GM19043 (cell line): Measurements from ENCODE around the gene CD68.
"Not testable (repeated sequence)": the region's sequence is repeated elsewhere in the genome, so short reads cannot be mapped to it uniquely, and the experiment has no call there.

ENCODE experiments used
- ATAC-seq: cut with Tn5 transposase; IDR thresholded peaks from one replicate; pipeline ENCODE4 v1.9.1; 2021; ENCODE audit warnings: low read depth; ENCODE audit not compliant: unreplicated experiment

Gene CD68

DNA sequence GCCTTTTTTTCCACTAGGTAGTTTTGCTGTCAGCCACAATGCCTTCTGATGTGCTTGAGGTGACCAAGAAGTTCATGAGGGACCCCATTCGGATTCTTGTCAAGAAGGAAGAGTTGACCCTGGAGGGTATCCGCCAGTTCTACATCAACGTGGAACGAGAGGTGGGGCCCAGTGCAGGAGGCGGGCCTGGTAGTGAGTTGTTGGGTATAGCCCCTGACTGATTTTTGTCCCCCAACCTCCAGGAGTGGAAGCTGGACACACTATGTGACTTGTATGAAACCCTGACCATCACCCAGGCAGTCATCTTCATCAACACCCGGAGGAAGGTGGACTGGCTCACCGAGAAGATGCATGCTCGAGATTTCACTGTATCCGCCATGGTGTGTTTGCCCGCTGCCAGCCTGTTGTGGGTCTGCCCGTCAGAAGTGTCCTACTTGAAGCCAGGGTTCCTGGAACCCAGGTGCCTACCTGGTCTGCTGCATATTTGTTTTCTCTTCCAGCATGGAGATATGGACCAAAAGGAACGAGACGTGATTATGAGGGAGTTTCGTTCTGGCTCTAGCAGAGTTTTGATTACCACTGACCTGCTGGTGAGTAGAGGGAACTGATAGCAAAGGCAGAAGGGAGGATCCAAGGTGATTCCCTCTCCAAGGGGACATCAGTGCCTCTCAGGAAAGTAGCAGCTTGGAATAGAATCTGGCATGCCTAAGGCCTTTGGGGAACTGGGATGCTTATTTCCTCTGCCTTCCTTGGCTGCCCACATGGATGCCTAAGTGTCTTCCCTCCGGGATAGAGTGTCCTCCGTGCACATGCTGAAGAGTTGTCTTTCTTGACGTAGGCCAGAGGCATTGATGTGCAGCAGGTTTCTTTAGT, 1.9 kb upstream of the CD68 start:
- no peak for ATAC-seq

DNA sequence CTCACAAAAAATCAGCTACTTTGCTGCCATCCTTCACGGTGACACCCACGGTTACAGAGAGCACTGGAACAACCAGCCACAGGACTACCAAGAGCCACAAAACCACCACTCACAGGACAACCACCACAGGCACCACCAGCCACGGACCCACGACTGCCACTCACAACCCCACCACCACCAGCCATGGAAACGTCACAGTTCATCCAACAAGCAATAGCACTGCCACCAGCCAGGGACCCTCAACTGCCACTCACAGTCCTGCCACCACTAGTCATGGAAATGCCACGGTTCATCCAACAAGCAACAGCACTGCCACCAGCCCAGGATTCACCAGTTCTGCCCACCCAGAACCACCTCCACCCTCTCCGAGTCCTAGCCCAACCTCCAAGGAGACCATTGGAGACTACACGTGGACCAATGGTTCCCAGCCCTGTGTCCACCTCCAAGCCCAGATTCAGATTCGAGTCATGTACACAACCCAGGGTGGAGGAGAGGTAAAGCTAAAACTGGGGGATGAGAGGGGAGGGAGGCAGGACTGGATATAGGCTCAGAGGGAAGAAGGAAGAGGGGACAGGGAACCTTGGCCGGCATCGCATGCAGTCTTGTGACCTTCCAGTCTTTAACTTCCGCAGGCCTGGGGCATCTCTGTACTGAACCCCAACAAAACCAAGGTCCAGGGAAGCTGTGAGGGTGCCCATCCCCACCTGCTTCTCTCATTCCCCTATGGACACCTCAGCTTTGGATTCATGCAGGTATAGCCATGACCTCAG, 581 bp downstream of the CD68 start:
- no peak for ATAC-seq

- ATAC-seq: no peak
Observed at GRCh38 chr17:7580604-7581575, 1.5 kb downstream of the CD68 start.

DNA sequence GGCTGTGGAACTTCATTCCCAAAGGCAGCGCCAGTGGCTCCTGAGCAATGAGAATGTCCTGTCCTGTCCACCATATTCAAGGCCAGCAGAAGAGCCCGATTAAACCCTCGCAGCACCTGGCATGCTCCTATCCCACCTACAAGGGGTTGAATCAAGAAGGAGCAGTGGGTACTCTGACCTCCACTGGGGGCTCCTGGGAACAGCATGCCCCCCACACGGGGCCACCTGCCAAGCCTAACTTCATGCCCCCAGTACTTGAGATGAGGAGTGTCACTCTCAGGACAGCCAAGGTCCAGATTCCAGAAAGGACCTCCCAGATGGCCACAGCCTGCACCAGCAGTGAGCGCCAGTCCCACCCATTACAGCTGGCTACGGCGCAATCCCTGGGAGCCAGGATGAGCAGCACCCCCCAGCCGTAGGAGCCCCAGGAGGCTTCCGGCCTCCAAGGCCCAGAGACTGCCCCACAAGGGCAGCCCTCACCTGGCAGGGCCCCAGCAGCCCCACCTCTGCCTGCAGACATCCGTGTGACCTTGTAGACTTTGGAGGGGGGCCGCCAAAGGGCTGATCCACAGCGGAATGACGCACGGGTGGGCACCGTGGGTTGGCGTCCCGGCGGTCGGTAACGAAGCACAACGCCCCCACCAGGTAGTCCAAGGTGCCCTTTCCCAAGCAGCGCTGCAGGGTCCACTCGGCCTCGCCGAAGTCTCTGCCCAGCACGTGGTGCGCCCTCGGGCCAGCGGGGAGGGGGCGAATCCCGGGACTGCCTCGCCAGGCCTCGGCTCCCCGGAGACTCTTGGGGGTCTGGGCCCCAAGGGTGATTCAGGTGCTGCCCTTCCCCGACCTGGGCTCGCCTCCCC, 3.2 kb downstream of the CD68 start:
- ATAC-seq: no peak

DNA sequence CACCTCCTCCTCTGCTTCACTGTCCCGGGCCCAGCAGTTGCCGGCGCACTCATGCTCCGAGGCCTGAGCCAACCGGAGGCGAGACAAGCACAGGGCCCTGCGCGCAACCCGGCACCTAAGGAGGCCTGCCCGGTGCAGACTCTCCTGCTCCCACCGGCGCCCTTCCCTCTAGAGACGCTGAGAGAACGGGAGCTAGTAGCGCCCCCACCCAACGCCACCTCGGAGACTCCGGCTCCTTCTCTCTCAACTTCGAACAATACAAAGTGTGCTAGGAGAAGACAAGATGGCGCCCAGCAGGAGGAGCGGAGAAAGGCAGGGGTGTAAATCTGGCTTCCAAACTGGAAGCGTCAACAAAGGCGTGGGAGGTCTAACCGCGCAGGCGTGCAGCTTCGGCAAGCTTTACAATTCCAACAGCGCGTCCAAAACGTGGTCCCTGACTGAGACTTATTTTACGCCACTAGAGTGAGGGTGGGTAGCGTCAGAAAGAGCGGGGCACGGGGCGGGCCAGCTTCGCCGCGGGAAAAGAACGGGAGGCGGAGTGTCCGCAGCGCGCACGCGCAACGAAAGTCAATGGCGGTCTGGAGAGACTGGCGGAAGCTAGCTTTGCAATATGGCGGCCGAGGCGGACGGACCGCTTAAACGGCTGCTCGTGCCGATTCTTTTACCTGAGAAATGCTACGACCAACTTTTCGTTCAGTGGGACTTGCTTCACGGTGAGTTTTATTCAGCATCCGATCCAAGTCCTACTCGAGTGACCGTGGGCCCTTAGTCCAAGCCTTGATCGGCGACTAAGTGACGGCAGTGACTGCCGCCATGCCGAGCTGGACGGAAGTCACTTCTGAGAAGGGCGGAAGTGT, 4.0 kb downstream of the CD68 start, which contains the start of gene MPDU1:
MPDU1 (plus strand) TSS at position 600 of the 857 bp plus-strand sequence; CDS start at position 611, 11 bp downstream.
- ATAC-seq: peak; percentile 54

GRCh38 chr17:7586673-7587419, 7.4 kb downstream of the CD68 start:
- ATAC-seq: no peak

GRCh38 chr17:7587420-7588151, 8.1 kb downstream of the CD68 start:
- no peak for ATAC-seq

DNA sequence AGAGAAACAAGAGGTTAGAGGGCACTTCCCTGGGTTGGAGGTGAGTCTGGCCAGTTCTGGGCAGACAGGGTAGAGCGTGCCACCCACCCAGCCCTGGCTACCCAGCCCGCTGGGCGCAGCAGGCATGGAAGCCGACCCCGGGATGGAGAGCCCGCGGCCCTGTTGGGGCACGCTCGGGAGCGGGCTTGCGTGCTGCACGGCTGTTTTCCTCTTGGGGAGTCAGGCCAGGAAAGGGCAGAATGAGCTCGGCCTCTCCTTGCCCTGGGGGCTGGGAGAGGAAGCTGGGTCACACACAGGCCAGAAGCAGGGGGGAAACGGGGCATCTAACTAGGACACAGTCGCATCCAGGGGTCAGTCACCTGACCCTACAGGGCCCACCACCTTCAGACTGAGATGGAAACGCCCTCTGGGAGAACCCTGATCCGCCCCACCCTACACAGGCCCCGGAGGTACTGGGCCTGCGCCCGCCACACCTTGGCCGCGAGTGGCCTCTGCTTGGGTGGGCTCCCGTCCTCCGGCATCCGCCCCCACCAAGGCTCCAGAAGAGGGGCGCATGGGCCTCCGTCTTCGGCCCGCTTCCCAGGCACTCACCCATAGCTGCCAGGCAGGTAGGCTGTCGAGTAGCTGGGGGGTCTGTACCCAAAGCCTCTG, 9.2 kb downstream of the CD68 start:
- no peak for ATAC-seq

DNA sequence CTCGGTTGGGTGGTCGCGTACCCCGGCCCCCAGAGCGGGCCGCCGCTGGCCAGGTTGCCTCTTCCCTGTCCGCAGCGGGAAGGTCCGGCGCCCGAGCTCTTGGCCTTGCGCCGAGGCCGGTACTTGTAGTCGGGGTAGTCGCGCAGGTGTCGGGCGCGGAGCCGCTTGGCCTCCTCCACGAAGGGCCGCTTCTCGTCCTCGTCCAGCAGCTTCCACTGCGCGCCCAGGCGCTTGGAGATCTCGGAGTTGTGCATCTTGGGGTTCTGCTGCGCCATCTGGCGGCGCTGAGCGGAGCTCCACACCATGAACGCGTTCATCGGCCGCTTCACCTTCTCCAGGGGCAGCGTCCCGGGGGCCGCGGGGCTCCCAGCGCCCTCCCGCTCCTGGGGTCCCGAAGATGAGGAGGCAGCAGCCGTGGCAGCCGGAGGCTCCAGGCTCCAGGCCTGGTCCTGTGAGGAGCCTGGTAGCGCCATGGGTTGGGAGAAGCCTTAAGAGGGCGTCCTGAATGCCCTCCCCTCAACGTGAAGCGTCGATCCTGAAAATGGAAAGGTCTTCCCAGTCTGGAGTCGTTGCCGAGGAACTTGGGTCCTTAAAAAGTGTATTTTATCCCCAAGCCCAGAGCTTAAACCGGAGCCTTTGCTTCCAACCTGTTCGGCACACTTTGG, 9.9 kb downstream of the CD68 start:
- no peak for ATAC-seq

DNA sequence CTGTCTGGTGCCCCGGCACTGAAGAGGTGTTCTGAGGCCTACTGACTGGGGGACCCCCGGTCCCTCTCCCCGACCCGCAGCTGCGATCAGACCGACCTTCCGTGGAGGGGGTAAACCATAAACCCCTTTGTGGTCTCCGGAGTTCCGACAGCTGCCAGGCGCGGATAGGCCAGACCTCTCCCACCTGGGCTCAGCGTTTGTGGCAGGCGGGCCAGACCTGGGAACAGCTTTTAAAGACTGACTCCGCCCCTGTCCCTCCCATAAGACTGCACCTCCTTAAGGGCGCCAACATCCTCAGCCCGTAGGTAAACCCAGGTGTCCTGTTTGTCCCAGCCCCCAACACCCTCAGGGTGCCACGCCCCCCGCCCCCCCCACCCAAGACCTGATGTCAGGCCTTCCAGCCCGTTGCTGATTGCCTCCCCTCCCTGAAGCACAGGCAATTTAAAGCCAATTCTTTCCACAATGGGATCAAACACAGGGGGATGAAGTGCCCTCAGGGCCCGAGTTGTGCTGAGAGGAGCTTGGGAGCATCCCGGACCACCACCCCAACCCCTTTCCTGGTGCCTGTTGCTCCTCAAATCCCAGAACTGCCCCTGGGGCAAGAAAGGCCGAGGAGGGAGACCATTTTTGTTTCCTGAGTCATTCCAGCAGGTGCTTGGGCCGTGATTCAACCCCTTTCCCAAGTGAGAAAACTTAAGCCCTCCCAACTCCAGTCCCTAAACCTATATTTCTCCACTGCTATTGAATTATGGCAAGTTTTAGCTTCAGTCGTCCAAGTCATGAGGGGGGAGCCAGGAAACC, 10.7 kb downstream of the CD68 start, which contains the start of gene SOX15:
SOX15 (minus strand) TSS at position 204 of the 801 bp plus-strand sequence. CDS start 418 bp downstream, outside the sequence.
- ATAC-seq: no peak

- no peak for ATAC-seq
Observed at GRCh38 chr17:7590743-7591142, 11.3 kb downstream of the CD68 start.

DNA sequence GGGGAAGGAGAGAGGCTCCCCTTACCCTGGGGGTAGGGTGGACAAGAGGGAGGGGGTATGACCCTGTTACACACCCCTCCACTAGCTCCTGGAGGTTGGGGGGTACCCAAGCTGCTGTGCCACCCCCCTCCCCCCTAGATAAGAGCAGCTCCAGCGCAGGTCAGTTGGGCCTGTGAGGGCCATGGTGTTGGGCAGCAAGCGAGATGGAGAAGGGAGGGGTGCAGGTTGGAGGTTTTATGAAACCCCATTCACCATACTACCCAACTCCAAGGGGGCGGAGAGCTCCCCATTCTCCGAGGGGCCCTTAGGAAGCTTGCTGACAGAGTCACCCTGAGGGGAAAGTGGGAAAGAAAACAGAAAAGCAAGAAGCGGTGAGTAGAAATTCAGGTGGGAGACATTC, 12.2 kb downstream of the CD68 start:
- ATAC-seq: no peak

DNA sequence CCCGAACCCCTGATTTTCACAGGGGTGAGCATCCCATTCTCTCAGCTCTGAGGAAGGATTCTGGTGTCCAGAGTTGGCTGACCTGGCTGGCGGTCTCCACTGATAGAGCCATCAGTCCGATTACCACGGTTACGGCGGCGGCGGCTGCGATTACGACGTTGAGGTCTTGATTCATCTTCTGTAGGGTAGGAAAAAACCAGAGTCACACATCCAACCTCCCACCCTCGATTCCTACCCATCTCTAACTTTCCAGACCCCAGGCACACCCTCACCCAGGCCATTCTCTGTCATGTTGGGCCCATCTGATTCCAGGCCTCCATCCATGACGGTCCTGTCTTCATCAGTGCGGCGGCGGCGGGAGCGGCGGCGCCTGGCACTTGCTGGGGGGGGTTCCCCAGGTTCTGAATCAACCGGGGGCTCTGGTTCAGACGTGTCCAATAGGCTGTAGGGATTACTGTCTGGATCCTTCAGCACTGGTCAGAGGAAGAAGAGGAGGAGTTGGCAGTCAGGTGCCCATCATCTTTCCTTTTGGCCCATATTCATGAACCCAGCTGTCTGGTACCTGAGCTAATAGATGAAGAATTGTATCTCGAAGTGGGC, 13.1 kb downstream of the CD68 start:
- no peak for ATAC-seq

DNA sequence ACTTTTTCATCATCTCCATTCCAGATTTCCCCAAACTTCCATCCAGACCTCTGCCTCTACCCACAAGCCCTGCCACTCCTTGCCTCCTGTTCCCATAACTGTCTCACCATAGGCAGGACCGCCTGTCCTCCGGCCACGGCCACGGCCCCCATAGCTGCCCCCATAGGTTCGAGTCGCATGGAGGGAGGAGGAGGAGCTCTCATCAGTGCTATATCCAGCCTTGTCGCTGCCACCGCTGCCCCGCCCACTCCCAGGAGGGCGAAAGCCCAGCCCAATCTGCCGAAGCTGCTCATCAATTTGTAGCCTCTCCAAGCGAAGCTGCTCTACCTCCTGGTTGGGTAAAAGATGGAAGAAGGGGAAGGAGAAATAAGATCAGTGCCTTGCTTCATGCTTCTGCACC, 13.9 kb downstream of the CD68 start:
- no peak for ATAC-seq

- not testable (repeated sequence) for ATAC-seq
Observed at GRCh38 chr17:7597561-7597960, 18.1 kb downstream of the CD68 start.
